ENCODE results near the gene CD22.

GRCh38 chr19:35315883-35316282 lies 13.1 kb upstream of the CD22 start:
- TF ChIP-seq POLR2A (IDR thresholded peaks at IDR 0.05) (no peak), CTCF (IDR thresholded peaks at IDR 0.05) (no peak)
